GM20000 (cell line): Measurements from ENCODE around the gene ASGR1.

Experiments used
- DNase-seq: peaks from one replicate; pipeline ENCODE4 v3.0.0; 2012; ENCODE audit warnings: low spot score
- CTCF ChIP-seq: IDR thresholded peaks from 2 replicates; pipeline ENCODE4 v1.5.1; 2012; ENCODE audit warnings: mild to moderate bottlenecking, control low read depth; ENCODE audit errors: extremely low read depth, missing control alignments

The ASGR1 gene

DNA sequence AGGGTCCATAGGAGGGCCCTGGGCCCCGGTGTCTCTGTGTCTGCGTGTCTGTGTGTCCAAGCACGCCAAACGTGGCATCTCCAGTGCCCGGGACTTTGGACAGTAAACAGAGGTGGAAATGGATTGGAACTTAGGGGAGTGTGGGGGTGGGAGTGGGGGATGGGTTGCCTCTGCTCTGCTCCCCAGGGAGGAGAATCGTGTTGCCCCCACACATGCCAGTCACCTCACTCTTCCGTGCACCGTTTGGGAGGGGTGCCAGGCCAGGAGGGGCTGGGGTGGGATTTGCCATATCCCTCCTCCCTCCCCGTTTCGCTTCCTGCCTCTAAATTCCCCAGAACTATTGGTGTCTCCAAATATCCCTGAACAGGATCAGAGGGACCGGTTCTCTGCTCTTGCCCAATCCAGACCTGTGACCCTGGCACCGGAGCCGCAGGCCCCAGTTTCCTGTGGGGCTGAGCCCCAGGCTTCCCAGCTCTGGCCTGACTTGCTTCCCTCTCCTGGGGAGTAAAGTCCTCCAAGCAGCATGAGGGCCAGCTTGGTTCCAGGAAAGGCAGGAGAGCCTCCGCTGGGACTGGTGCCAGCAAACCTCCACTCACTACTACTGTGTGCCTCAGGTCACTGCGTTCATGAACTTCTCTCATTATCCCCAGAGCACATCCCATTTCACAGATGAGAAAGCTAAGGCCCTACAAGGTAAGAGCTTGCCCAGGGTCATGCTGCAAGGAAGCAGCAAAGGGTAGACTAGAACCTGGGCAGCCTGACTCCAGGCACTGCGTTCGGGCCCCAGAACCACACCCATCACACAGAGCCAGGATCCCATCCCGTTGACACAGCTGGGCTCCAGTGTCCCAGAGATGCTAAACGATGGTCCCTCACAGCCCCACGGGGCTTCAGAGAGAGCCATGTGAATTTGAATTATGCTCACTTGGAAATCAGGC, at the start of gene ASGR1:
Gene ASGR1 (minus strand): TSS at position 54 of the 938 bp plus-strand sequence. CDS start 807 bp downstream, outside the sequence.
- TF ChIP-seq CTCF = no peak
- DNase-seq = no peak

GRCh38 chr17:7228920-7229319, 49.8 kb upstream of the ASGR1 start:
- DNase-seq = no peak
- TF ChIP-seq CTCF = no peak

DNA sequence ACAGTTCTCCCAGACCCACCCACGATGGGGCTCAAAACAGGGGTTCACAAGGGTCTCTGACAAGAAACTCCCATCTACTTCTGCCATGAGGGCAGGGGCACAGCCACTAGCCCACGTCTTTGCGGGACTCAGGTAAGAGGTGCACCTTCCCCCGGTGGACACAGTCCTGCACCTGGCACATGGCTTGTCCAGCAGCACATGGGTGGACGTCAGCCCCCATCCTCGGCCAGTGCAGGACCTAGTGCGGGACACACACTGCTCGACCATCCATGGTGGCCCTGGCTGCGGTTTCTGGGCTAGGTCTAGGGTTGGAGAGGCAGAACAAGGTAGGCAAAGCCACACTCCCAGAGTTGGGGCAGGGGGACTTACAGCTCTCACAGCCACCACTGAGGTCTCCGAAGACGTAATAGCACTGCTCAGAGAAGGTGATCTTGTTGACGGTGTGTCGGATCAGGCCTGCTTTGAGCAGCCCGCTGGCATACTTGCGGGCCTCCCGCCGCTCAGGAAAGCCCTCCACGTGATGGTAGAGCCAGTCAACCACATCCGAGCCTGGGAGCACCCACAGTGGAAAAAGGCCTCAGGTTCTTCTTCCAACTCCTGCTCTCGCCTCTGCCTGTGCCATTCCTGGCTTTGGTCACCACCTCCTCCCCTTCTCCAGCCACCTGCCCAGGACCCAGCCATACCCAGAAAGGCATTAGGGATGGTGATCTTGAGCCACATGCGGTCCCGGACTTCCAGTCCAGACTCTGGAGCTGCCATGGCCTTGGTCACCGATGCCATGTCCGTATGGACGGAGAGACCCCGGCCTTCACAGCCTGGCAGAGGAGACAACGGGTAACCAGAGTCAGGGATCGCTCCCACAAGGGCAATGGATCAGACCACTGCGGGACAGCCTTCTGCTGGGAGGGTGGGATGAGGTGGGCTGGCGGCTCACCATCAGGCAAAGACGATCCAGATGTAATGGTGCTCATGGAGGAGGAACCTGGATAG, 47.8 kb upstream of the ASGR1 start:
- no peak for TF ChIP-seq CTCF
- no peak for DNase-seq

DNA sequence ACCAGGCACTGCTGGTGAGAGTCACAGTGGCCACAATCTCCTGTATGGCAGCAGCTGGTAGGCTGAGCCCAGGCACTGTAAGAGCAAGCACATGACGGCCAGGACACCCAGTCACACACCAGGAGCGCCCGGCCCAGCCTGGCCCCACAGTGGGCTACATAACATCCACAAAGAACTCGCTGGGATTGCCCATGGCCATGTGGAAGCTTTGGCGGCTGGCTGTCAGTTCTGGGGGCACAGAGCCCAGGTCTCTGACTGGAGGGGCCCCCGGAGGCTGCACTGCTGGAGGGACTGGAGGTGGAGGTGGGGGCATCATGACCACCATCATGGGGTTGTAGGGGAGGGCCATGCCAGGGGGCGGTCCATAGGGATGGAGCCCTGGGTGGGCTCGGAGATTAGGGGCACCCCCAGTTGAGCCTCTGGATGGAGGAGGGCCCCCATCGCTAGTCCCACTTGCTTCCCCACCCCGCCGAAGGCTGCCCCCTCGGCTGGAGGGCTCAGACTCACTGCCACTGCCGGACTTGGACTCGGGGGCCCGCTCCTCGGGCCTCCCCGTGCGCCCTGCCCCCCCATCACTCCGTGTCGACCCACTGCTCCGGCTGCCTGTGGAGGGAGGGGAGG, 46.7 kb upstream of the ASGR1 start:
- DNase-seq = no peak
- TF ChIP-seq CTCF = no peak

GRCh38 chr17:7224661-7225111, 45.5 kb upstream of the ASGR1 start:
- TF ChIP-seq CTCF = no peak
- DNase-seq = no peak

DNA sequence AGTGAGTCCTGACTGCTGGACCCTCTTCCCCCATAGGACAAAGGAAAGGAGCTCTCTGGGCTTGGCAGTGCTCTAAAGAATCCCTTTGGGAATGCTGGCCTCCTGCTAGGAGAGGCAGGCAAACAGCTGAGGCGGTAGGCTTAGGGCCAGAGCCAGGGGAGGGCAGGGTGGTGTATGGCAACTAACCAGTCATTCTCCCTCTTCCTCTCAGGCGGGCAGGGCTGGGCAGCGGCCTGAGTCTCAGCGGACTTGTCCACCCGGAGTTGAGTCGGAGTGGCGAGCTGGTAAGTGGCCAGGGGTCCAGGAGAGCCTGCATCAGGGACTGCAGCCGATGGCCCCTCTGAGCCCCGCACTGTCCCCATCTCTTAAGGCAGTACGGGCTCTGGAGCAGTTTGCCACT, 44.9 kb upstream of the ASGR1 start:
- TF ChIP-seq CTCF = no peak
- no peak for DNase-seq
